HG03439 (cell line): ENCODE measurements around the gene ATP6V1B1.

Experiments used
- ATAC-seq: cut with Tn5 transposase; IDR thresholded peaks from one replicate; pipeline ENCODE4 v1.9.1; 2021; ENCODE audit warnings: mild to moderate bottlenecking, moderate library complexity; ENCODE audit not compliant: unreplicated experiment

The ATP6V1B1 gene

DNA sequence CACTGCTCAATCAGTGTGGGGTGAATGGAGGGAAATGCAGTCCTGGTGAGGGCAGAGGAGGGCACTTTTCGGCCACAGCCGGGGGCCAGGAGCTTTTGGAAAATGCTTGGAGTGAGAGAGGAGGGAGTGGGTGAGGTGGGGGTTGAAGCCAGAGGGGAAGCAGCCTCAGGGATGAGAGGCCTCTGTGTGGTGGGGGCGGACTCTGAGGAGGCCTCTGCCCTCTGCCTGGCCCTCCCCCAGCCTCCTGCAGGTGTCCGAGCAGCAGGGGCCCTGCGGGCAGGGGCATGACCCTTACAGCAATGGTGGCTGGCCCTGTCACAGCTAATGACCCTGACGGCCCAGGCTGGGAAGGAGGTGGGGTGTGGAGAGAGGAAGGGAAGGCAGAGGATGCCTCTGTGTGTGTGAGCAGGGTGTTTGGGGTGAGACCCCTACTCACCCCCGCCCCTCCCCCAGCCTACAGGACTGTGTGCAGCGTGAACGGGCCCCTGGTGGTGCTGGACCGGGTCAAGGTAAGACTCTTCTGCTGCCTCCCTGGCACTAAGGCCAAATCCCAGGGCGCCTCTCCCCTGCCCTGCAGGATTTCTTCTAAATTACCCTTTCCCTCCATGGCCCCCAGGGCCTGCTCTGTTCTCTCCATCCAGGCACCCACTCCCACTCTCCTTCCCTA, 7.6 kb downstream of the ATP6V1B1 start:
- no peak for ATAC-seq

DNA sequence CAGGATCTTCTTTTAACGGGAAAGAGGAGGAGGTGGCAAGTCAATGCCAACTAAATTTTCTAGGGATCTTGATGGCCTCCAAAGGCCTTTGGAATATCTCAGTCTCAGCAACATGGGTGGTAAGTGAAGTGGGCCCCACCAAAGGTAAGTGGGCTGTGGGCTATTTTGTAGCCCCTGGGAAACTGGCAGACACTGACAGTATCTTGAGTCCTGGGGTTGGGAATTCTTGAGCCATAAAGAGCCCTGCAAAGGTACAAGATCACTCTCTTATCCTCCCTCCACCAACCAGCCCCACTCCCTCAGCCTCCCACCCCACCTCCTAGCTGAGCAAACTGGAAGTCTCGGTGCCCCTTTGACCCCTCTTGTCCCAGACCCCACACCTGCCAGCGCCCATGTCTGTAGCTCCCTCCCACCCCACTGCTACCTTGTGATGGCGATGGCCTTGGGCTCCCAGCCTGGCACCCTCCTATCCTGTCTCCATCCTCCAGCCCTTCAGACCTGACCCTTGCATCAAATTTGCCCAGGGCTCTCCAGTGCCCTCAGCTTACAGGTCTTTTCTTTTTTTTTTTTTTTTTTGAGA, 8.5 kb downstream of the ATP6V1B1 start:
- no peak for ATAC-seq

DNA sequence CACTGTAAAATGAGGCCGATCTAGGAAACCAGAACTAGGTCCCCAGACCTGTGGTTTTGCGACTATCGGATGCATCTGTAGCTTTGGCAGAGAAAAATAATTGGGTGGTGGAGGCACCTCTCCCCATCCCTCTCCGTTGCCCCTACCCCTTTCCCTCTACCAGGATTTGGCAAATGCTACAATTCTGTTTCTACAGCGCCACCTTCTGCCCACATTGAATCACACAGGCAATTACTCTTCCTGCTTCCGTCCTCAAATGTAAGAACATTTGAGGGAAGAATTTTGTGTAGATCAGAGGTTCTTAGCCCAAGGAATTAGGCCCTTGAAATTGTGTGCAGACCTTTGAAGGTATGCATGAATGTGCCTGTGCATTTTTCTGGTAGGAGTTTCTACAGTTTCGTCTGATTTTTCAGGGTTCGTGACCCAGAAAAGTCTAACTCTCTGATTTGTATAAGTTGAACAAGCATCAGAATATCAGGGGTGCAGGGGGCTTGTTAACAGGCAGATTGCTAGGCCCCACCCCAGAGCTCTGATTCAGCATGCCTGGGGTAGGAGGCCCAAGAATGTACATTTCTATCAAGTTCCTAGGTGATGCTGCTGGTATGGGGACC, 11.2 kb downstream of the ATP6V1B1 start:
- ATAC-seq, result no peak

DNA sequence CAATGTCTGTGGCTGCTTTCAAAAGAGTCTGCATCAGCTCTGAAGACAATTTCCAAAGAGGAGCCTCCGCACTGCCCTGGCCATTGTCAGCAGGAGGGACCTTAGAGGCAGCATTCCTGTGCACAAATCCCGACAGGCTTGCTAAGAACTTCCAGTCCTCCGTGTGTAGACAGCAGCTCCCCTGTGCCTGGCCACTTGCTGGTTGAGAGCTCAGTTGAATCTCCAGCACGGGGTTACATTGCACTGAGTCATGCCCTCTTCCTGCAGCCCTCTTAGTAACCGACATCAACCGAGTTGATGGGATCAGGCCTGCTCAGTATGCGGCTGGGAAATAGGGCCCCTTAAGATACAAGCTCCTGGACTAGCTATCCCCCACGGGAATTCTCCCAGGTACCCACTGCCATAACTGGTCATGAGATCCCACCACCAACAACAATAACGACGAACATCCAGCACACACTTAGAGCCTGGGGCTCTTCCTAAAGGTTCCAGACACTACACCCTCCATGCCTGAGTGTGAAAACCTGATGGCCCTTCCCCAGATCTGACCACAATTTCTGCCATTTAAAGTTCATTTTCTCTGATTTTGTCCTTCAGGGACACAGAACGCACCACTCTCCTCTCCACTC, 12.0 kb downstream of the ATP6V1B1 start:
- no peak for ATAC-seq

DNA sequence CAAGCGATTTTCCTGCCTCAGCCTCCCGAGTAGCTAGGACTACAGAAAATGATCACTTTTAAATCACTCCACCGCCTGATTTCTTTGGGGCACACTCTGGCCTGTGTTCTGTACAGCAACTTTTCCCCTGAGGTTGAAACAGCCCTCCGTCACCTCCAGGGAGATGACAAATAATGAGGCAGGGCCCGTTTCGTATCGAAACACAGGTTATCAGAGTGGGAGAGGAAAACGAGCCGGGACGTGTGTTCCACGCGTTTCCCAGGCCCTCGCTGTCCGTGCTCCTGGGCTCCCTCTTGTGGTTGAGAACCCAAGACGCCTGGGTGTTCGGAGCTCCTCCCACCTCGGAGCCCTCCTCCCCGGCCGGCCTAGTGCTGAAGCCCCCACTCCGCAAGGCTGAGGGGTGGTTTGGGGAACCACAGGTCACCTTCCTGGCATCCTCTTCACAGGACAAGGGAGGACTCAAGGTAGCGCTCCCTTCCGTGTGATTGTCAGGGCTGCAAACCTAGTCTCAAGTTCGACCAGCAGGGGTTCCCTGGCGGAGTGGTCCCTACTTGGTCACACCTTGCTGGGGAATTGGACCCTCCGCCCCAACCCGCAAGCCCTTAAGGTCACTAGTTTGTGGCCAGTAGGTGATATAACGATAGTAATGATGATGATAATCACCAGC, 12.8 kb downstream of the ATP6V1B1 start:
- ATAC-seq, result peak; percentile 71

DNA sequence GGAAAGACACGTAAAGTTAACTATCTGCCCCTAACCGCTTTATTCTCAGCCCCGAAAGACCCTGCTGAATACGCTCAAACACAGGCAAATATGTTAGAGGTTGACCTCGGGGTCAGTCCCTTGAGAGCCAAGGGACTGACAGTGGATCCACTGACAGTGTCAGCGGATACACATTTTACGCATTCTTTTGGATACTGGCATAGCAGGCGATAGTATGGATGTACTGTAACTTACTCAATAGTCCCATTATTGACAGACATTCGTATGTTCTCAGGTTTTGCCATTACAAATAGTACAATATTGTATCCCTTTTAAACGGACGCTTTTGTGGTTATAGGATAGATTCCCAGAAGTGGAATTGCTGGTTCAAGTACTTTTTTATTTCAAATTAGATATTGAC, 13.4 kb downstream of the ATP6V1B1 start:
- ATAC-seq, result no peak

DNA sequence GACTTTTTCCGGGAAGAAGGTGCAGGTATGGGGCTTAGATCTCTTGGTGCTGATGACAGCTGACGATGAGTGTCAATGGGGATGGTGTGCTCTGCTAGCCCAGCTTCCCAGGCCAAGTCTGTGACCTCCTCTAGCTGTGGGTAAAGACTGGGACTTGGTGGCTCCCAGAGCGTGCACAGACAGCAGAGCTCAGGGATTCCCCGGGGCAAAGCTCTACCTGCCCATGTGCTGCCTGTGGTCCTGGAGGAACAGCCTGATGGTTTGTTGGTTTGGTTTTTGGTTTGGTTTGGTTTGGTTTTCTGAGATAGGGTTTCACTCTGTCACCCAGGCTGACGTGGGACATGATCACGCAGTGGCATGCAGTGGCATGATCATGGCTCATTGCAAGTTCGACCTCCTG, 19.2 kb downstream of the ATP6V1B1 start:
- no peak for ATAC-seq

DNA sequence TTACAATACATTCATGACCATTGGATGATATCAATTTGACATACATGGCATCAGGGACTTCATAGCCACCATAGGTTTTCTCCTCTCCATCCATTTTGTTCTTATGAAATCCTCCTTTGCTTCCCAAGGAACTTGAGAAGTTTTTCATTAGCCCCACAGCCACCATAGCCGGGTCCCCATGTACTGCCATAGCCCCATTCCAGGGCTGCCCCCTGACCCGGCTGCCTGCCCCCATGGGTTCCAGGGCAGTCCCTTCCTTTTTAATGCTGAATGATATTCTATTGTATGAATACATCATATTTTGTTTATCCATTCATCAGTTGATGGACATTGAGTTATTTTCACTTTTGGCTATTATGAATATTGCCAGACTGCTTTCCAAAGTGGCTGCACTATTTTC, 20.4 kb downstream of the ATP6V1B1 start:
- ATAC-seq, result no peak

DNA sequence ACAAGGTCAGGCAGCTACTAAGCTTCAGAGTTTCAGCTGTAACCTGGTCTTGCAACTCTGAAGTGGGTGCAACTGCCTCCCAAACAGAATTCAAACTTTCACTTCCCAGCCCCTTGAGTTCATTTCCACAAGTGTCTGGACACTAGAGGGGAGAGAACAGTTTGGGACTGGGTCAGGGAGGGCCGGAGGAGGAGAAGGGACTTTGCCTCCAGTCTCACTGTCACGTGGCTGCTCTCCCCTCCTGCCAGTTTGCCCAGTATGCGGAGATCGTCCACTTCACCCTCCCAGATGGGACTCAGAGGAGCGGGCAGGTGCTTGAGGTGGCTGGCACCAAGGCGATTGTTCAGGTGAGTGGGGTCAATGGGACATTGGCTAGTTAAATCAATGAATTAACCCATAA, 22.1 kb downstream of the ATP6V1B1 start:
- no peak for ATAC-seq

DNA sequence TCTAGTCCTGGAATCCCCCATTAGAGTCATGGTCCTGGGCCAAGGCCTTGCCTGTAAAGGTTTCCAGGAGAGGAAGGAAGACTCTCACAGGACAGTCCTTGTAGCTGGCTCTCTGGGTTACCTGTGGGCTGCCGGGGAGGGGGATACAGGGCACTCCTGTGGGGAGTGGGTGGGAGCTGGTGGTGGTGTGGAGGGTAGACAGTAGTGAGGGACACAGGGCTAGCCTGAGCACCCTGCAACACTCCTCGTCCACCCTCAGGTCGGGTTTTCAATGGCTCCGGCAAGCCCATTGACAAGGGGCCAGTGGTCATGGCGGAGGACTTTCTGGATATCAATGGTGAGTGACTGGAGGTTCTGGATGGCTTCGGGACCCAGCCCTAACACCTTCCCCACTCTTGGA, 23.1 kb downstream of the ATP6V1B1 start:
- no peak for ATAC-seq

DNA sequence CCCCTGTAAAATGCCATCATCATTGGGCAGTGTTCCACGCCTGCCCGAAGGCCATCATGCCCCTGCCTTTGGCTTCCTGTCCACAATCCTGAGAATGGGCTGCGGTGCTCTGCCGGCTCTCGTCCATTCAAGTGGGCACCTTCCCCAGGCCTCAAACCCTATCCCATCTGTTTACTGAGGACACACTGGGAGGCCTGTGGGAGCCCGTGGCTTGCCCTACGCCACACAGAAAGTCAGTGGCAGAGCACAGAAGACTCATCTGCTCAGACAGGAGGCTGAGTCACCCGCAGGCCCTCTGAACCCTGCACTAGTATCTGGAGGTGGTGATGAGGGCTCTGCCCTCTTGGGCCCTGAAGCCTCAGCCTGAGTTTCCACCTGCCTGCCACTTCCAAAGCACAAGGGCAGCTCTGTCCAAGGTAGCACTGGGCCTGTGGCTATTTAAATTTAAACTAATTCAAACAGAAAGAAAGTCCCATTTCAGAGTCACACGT, 23.6 kb downstream of the ATP6V1B1 start:
- no peak for ATAC-seq

DNA sequence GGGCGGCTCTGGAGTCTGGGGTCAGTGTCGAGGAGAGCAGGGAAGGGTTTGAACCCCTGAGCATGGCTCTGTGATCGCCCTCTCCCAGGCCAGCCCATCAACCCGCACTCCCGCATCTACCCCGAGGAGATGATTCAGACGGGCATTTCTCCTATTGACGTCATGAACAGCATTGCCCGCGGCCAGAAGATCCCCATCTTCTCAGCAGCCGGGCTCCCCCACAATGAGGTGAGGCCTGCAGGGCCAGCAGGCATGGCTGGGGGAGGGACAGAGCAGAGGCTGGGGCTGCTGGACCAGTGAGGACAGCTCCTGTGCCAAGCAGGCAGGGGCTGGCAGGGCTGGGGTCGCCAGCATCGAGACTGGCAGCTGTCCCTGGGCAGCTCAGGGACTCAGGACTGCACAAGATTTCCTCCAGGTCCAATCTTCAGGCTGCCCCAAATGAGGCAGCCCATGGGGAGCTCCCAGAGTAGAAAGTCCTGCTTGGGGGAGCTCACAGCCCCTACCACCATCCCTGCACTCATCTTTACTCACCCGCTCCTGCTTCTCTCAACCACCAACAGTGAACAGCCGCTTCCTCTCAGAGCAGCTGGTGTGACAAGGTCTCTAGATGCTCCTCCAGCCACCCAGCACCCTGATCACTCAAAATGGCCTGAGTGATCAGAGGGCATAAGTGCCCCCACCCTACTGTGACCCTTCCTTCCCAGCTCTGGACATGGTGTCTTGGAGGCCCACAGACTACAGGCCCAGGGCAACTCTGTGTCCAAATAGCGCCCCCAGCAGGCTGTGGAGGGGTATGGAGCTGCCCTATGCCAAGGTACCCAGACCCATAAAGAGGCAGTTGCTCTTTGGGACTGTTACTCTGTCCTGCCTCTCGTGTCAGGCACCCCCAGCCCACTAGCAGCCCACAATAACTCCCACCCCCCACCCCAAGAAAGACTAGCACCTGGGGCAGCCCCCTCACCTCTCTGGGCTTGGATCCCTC, 24.4 kb downstream of the ATP6V1B1 start:
- no peak for ATAC-seq

DNA sequence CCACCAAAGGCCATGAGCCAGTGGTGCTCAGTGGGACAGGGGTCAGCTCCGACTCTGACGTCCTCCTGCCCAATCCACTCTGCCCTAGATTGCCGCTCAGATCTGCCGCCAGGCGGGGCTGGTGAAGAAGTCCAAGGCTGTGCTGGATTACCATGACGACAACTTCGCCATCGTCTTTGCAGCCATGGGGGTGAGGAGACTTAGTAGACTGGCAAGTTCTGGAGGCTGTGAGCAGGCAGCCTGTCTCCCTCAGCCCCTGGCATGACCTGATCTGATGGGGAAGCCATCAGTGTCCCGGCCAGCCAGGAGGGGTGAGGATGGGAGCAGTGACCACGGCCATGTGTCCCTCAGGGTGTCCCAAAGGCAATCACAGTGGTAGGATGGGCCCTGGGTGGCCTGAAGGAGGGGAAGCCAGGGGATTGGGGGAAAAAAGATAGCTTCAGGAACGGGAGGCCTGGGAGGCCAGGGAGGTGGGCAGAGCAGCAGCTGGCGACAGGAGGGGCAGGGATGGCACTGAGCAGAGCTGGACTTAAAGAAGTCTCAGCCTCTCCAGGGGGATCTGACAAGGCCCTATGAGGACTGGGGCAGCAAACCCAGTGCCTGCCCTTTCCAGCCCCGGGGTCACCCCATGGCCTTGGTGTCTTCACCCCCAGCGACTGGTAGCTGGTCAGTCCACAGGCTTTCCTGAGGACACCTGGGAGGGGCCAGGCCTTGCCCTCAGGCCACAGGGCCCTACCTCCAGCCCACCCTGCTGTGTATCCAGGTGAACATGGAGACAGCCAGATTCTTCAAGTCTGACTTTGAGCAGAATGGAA, 25.3 kb downstream of the ATP6V1B1 start:
- no peak for ATAC-seq

DNA sequence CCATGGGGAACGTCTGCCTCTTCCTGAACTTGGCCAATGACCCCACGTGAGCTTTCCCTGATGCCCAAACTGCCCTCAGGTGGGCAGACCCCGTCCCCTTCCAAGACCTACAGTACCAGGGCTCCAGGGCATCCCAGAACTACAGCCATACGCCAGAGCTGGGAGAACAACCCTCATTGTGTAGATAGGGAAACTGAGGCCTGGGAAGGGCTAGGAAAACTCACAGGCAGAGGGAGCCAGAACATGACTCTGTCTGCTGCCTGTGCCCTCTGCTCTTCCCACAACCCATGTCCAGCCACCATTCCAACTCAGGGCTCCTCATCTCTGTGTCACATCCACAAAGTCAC, 25.9 kb downstream of the ATP6V1B1 start:
- no peak for ATAC-seq

DNA sequence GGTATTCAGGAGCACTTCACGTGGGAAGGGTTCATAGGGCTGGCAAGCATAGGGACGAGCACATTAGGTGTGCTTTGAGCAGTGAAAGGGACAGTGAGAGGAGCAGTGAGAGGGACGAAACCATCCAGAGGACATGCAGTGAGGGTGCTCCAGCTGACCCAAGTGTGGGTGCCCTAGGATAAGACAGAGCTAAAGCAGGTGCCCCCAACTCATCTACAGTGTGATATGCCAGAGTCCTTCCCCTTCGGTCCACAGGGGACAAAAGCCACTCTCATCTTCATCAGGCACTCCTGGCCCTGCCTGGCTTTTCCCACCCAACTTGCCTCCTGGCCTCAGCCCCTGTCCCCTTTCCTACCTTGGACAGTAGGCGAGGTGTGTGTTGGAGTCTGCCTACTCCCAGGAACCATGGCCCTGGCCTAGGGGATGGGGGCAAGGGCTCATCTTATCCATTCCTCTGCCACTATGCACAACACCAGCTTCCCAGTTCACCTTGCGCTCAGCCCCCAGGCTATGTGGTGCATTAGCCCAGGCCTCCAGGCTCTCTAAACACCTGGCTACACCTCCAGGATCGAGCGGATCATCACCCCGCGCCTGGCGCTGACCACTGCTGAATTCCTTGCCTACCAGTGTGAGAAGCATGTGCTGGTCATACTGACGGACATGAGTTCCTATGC, 26.6 kb downstream of the ATP6V1B1 start:
- ATAC-seq, result no peak

DNA sequence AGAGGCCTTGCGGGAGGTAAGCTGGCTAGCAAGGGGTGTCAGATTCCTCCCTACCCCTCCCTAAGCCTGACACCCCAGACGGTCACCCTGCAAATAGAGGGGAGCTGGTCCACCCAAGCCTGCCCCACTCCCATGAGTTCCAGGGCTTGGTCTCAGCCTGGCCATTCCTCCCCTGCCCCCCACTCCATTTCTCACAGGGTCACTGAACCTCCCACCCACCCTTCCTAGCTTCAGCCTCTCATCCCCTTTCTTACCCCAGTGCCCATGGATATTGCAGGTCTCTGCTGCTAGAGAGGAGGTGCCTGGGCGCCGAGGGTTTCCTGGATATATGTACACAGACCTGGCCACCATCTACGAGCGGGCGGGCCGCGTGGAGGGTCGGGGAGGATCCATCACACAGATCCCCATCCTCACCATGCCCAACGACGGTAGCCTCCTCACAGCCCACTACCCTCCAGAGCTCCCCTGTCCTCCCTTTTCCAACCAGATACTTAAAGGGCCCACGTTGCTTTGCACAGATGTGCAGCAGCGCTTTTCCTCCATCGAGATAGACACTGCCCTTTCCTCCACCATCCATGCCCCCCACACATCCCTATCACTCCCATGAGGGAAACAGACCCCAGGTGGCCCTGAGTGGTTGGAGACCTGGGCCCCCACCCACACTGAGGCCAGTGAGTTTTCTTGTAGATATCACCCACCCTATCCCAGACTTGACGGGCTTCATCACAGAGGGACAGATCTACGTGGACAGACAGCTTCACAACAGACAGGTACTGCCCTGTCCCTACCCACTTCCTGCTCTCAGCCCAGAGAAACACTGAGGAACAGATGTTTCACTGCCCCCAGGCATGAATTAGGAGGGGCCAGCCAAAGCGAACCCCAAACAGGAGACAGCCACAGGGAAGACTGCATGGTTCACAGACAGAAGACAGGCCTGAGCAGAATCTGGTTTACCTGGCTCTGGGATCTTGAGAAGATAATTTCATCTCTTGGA, 27.5 kb downstream of the ATP6V1B1 start:
- no peak for ATAC-seq

DNA sequence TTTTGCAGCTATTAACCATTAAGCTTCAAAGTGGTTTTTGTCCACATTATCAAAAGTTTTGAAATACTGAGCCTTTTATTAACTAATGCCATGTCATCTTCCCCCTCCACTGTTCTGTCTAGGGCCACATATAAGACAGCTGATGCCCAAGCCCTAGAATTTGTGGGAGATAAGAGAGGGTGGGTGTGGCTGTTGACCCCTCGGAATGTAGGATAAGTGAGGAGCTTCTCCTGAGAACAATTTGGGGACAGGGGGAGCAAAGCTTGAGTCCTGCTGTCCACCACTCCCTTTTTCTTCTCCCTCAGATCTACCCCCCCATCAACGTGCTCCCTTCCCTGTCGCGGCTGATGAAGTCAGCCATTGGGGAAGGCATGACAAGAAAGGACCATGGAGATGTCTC, 28.4 kb downstream of the ATP6V1B1 start:
- no peak for ATAC-seq
